Colonic mucosa (tissue), 4 donors: ENCODE data around the gene SOHLH1. TPM values are rescaled to one million over a fixed set of nuclear protein-coding genes. Genes with fewer than 3 reads are reported as not detected.

Experiments used
- DNase-seq: peaks from one replicate; pipeline ENCODE4 v3.0.0-alpha.2; 2020
- H3K27ac ChIP-seq: fragments of 200-600 bp; one replicate; pipeline ENCODE4 v1.8.0; 2021
- H3K27me3 ChIP-seq: fragments of 200-600 bp; one replicate; pipeline ENCODE4 v1.8.0; 2021
- H3K36me3 ChIP-seq: fragments of 200-600 bp; one replicate; pipeline ENCODE4 v1.8.0; 2021
- H3K4me1 ChIP-seq: fragments of 200-600 bp; one replicate; pipeline ENCODE4 v1.8.0; 2021; ENCODE audit warnings: mild to moderate bottlenecking
- H3K4me3 ChIP-seq: fragments of 200-600 bp; one replicate; pipeline ENCODE4 v1.8.0; 2021
- H3K9ac ChIP-seq, 2 donors: one replicate each; pipeline ENCODE4 v1.7.0; 2013; ENCODE audit warnings: control low read depth in 2 of 2, low read depth in 2 of 2, low read length in 2 of 2
- H3K9me3 ChIP-seq: fragments of 200-600 bp; one replicate; pipeline ENCODE4 v1.8.0; 2021
- CTCF ChIP-seq: fragments of 200-600 bp; IDR thresholded peaks from one replicate; pipeline ENCODE4 v1.8.0; 2022; ENCODE audit warnings: antibody characterized with exemption, mild to moderate bottlenecking
- intact Hi-C: fragments of 100-400 bp; cut with DNase I; formaldehyde crosslinking; loops from one replicate; pipeline ENCODE4 v1.14.1; 2022
- total RNA-seq, 2 donors: library from RNA; stranded (reverse); fragmentation: NEBNext Ultra II Directional in 1 of 2; extraction: Animal tissue kit (Norgen Biotek cat#: 25700) in 1 of 2; gene quantifications; one replicate each; pipeline ENCODE4 v1.2.1, GENCODE V29; 2021
- donor health status: healthy.
- donor health status: DM: no; HTN: no; CAD: no.
- donor health status: DM: no; HTN: no; CAD: no.

Gene SOHLH1
- total RNA-seq, 2 donors from 2014 or later = not detected

DNA sequence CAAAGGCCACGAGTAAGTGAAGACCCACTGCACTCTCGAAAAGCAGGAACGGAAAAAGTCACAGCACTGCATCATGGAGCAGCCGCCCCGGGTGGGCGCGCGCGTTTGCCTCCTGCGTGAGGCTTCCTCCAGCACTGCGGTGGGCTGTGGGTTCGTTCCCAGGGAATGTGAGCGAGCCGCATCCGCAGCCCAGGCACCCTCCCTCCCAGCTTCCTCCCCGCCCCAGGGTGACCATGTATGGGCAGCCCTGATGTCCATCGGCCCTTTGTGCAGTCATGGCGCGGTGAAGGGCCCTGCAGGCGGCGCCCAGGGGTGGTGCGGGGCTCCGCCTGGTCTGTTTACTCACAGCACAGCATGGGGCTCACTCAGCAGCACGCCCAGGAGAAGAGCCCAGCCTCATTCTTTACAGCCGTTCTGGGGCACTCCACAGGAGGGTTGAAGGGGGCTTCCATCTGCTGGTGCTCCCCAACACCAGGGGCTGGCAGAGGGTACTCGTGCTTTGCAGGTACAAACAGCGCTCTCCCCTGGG is 35.4 kb upstream of the SOHLH1 start:
- Histone ChIP-seq H3K4me3 (no peak overlapping the region), H3K27me3 (peaks cover 4% of the 10 kb centered on the region), H3K36me3 (no peaks in the 10 kb centered on the region), H3K4me1 (no peaks in the 10 kb centered on the region), H3K9ac (no peak overlapping the region), H3K9me3 (no peaks in the 10 kb centered on the region), H3K27ac (no peak overlapping the region)
- TF ChIP-seq CTCF = no peak
- DNase-seq = no peak
- intact Hi-C loops = no loop called here

- no peak overlapping the region for H3K4me3 ChIP-seq
- H3K9ac ChIP-seq = no peak overlapping the region
- H3K27me3 ChIP-seq = peaks cover 4% of the 10 kb centered on the region
- H3K4me1 ChIP-seq = no peaks in the 10 kb centered on the region
- intact Hi-C loops = no loop called here
- TF ChIP-seq CTCF = no peak
- H3K36me3 ChIP-seq = no peaks in the 10 kb centered on the region
- H3K9me3 ChIP-seq = no peaks in the 10 kb centered on the region
- no peak for DNase-seq
- H3K27ac ChIP-seq = no peak overlapping the region
Observed at GRCh38 chr9:135732569-135733257, 33.4 kb upstream of the SOHLH1 start.

- no peak for DNase-seq
- Histone ChIP-seq H3K27ac (no peak overlapping the region), H3K4me1 (no peaks in the 10 kb centered on the region), H3K27me3 (no peaks in the 10 kb centered on the region), H3K4me3 (no peak overlapping the region), H3K9me3 (no peaks in the 10 kb centered on the region), H3K36me3 (no peaks in the 10 kb centered on the region), H3K9ac (no peak overlapping the region)
- intact Hi-C loops = no loop called here
- no peak for TF ChIP-seq CTCF
Observed at GRCh38 chr9:135731454-135731853, 32.2 kb upstream of the SOHLH1 start.

- Histone ChIP-seq H3K36me3 (no peaks in the 10 kb centered on the region), H3K4me1 (no peaks in the 10 kb centered on the region), H3K4me3 (no peak overlapping the region), H3K27ac (no peak overlapping the region), H3K9ac (no peak overlapping the region), H3K9me3 (no peaks in the 10 kb centered on the region), H3K27me3 (no peaks in the 10 kb centered on the region)
- no peak for TF ChIP-seq CTCF
- intact Hi-C loops = no loop called here
- DNase-seq = no peak
Observed at GRCh38 chr9:135729480-135729879, 30.2 kb upstream of the SOHLH1 start.

DNA sequence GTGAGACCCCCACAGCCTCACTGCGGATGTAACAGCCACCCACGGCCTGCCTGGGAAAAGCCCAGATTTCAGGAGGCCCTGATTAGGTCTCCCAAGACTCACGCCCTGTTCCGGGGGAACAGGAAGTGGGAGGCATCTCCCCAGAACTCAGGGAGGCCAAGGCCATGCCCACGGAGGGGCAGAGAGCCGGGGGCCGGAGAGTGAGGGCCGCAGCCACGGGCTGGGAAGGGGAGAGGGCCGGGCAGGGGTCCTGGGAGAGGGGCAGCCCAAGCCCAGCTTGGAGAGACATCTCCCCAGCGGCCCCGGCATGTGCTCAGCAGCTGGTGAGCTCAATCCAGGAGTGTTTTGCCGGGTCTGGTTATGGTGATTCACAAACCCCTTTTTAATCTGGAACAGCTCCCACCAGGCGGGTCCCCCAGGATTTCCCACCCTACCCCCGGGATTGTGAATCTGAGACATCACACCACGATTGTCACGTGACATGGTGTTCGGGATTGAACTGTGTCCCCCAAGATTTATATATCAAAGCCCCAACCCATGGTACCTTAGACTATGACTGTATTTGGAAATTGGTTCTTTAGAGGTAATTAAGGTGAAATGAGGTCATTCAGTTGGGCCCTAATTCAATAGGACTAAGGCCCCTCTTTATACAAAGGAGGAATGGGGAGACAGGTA is 29.3 kb upstream of the SOHLH1 start:
- H3K27ac ChIP-seq = no peak overlapping the region
- H3K4me3 ChIP-seq = no peak overlapping the region
- intact Hi-C loops = no loop called here
- H3K27me3 ChIP-seq = no peaks in the 10 kb centered on the region
- no peak for TF ChIP-seq CTCF
- H3K9ac ChIP-seq = no peak overlapping the region
- DNase-seq = no peak
- H3K9me3 ChIP-seq = no peaks in the 10 kb centered on the region
- H3K36me3 ChIP-seq = no peaks in the 10 kb centered on the region
- H3K4me1 ChIP-seq = no peaks in the 10 kb centered on the region
